Tibial nerve (tissue), 4 donors: ENCODE measurements around the gene NNMT.
"Not testable (repeated sequence)": the region's sequence is repeated elsewhere in the genome, so short reads cannot be mapped to it uniquely, and the experiment has no call there.

ENCODE experiments used
- CTCF ChIP-seq, 5 experiments: fragments of 200-600 bp in 3 of 5; fragments of 450-650 bp in 2 of 5; sonication (generic) in 3 of 5; IDR thresholded peaks; one replicate each; pipeline ENCODE4 v1.5.1; 2016 to 2019; ENCODE audit warnings: antibody characterized with exemption in 5 of 5, mild to moderate bottlenecking in 3 of 5, moderate library complexity in 2 of 5
- EP300 ChIP-seq, 2 donors: sonication (generic); formaldehyde crosslinking; IDR thresholded peaks; one replicate each; pipeline ENCODE4 v1.6.1; 2017; ENCODE audit warnings: antibody characterized with exemption in 2 of 2, mild to moderate bottlenecking in 1 of 2
- POLR2A ChIP-seq, 2 donors: fragments of 450-650 bp; IDR thresholded peaks; one replicate each; pipeline ENCODE4 v1.6.1; 2017; ENCODE audit warnings: antibody characterized with exemption in 2 of 2, mild to moderate bottlenecking in 2 of 2, moderate library complexity in 2 of 2

DNA sequence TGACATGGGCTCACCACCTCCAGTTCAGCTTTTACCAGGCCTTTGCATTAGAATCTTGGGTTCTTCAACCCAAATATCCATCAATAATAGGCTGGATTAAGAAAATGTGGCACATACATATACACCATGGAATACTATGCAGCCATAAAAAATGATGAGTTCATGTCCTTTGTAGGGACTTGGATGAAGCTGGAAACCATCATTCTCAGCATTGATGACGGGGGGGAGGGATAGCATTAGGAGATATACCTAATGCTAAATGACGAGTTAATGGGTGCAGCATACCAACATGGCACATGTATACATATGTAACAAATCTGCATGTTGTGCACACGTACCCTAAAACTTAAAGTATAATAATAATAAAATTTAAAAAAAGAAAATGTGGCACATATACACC is 45.5 kb downstream of the NNMT start:
- not testable (repeated sequence) for TF ChIP-seq CTCF, POLR2A, EP300 (IDR thresholded peaks at IDR 0.05)
